ENCODE results near the gene PTPRN2.

- TF ChIP-seq POLR2A (IDR thresholded peaks at IDR 0.05; ENCODE audit: borderline replicate concordance, extremely low read depth, insufficient read depth, insufficient read length) (no peak), CTCF (IDR thresholded peaks at IDR 0.05 in 2 of 3, conservative IDR thresholded peaks at IDR 0.05 in 1 of 3; ENCODE audit: borderline replicate concordance in 1 of 3, insufficient read depth in 1 of 3, low read depth in 2 of 3, low read length in 2 of 3) (no peak), REST (IDR thresholded peaks at IDR 0.05; ENCODE audit: low read depth) (no peak), EZH2 (IDR thresholded peaks at IDR 0.05) (no peak), ATF3 (IDR thresholded peaks at IDR 0.05) (no peak), POLR2AphosphoS5 (IDR thresholded peaks at IDR 0.05; ENCODE audit: low read depth, low read length) (no peak)
Measured at GRCh38 chr7:157964016-157964415, 623.6 kb downstream of the PTPRN2 start.
